SKM-1 (cell line): ENCODE data around the gene PLXNB1.
"Not testable (repeated sequence)": the region's sequence is repeated elsewhere in the genome, so short reads cannot be mapped to it uniquely, and the experiment has no call there.

Source experiments
- DNase-seq: peaks from one replicate; lab custom pipeline; 2025; ENCODE audit not compliant: unreplicated experiment; lab: John Stamatoyannopoulos, UW

PLXNB1 gene

DNA sequence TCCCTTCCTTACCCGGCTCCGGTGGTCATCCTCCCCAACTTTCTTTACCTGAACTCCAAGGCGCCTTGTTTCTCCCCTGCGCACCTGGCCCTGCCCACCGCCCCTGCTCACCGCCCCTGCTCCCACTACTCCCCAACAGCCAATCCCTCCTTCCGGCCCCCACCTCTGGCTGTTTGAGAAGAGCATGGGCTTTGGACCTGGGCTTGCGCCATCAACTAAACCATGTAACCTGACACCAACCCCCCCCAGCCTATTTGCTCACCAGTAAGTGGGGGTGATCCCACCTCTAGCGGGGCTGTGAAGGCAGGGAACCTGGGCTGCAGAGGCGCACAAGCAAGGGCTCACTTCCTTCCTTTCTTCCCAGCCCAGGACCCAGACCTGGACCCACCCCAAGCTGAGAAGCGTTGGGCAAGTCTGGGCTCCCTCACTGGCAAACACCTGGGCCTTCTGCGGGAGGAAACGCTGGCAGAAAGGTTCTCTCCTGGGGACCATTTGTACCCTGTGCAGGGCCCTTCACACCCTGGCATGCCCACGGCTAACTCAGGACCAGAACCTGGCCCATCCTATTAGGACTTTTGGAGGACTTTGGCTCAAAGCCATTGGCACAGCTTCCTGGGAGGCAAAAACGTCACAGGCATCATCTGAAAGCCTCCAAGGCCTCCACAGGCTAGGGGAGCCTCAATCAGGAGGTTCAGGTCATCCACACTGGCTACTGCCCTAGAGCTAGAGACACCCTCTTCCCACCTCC, at the start of gene PLXNB1:
PLXNB1 (minus strand) TSS at position 127 of the 748 bp plus-strand sequence. CDS start 5,475 bp downstream, outside the sequence.
- peak; percentile 35 for DNase-seq

DNA sequence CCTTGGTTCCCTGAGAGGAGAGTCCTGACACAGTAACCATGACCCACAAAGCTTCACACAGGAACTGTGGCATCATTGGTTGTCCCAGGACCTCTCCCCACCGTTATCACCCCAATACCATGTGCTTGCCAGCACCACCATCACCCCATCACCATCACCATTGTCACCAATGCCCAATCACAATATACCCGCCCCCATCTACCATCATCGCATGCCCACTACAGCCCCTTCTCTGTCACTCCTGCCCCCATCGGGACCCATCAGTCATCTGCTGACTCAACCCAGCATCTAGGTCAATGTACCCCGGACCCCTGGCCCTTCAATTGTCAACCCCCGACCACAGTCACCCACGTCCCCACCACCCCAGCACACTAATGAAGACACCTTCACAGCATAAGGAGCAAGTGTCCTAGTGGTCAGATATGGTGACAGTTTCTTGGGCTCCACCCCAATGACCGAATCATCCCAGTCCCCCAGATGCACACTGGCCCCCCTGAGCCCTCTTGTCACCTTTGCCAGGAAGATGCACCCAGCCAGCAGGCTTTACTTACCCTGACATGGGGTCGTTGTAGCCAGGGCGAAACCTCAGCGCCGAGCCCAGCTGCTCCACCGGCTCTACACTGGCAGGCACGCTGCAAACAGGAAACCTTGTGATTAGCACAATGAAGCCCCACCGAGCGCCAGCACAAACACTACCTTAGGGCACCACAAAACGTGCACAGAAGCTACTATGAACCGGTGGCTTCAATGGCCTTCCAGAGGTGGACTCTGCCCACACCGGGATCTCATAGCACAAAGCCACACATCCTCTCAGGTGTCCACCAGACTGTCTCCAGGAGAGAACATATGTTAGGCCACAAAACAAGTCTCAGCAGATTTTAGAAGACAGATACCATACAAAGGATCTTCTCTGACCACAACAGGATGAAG, 49.0 kb upstream of the PLXNB1 start:
- no peak for DNase-seq

GRCh38 chr3:48477959-48478520, 48.2 kb upstream of the PLXNB1 start:
- no peak for DNase-seq

- DNase-seq, result no peak
These were observed 46.7 kb upstream of the PLXNB1 start for GRCh38 chr3:48476426-48477053.

GRCh38 chr3:48475188-48475587, 45.3 kb upstream of the PLXNB1 start:
- no peak for DNase-seq

GRCh38 chr3:48474619-48475018, 44.7 kb upstream of the PLXNB1 start:
- DNase-seq, result no peak

- DNase-seq, result not testable (repeated sequence)
These were observed 44.1 kb upstream of the PLXNB1 start for GRCh38 chr3:48474031-48474430.

DNA sequence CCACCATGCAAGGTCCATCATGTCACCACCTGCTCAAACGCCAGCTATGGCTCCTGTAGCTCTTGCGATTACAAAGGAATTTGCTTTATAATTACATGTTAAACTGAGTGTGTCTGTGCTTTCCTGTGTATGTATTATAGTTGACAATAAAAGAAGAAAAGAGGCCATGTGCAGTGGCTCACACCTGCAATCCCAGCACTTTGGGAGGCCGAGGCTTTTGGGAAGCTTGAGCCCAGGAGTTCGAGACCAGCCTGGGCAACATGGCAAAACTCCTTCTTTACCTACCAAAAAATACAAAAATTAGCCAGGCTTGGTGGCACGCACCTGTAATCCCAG, 43.7 kb upstream of the PLXNB1 start:
- DNase-seq, result no peak

- peak; percentile 93 for DNase-seq
These were observed 43.2 kb upstream of the PLXNB1 start for GRCh38 chr3:48472923-48473616.

- DNase-seq, result no peak
These were observed 42.7 kb upstream of the PLXNB1 start for GRCh38 chr3:48472673-48472922.

GRCh38 chr3:48470286-48470685, 40.4 kb upstream of the PLXNB1 start:
- no peak for DNase-seq

DNA sequence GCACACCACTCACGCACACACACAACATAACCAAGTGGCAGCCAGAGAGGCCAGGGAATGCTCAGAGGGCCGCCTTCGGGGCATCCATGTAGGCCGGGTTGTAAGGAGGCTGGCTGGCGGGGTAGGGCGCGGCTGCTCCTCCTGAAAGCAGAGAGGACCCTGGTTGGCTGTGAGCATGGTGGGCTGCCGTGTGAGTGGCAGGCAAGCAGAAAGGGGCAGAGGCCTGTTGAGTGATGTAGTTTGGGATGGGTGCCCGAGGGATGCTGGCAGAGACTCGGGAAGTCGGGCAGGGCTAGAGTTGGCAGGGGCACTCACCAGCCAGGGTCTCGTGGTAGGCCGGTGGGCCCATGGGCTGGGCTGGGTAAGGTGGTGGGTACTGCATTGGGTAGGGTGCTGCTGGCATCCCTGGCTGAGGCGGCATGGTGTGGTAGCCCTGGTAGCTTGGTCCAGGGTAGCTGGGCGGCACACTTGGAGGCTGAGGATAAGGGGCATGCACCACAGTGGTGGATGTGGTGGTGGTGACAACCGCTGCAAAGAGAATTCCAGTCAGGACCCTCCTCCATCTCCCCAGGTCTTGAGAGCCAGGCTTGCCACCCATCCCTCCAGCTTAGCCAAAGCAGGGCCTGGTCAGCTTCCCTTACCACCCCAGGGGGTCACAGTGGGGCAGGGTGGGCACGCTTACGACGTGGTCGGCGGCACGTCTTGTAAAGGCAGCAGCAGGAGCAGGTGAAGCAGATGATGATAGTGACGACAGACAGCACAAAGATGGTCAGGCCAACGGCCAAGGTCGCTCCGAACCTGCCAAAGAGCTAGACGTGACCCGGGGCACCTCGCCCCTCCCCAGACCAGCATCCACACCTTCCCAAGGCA, 39.4 kb upstream of the PLXNB1 start:
- no peak for DNase-seq

DNA sequence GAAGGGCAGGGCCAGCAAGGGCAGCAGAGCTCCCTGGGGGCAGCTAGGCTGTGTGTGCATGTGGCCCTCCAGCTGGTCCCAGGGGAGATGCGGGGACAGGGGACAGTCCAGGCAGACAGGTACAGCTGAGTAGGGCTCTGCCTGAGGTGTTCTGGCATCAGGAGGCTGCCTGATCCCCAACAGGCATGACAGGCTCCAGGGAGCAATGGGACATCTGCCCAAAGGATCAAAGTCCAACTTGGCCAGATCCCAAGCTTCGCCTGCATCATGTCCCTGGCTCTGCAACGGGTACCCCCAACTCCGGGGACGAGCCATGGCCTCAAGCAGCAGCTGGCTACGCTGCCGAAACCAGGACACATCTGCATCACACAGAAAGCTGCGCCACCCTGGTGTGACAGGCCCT, 38.4 kb upstream of the PLXNB1 start:
- no peak for DNase-seq

- no peak for DNase-seq
These were observed 37.8 kb upstream of the PLXNB1 start for GRCh38 chr3:48467473-48468267.

DNA sequence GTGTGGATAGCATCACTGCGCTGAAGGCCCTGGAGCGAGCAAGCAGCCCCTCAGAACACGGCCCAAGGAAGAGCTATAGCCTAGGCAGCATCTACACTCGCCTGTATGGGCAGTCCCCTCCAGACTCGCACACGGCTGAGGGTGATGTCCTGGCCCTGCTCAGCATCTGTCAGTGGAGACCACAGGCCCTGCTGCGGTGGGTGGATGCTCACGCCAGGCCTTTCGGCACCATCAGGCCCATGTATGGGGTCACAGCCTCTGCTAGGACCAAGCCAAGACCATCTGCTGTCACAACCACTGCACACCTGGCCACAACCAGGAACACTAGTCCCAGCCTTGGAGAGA, 37.2 kb upstream of the PLXNB1 start:
- DNase-seq, result no peak

- DNase-seq, result no peak
These were observed 36.7 kb upstream of the PLXNB1 start for GRCh38 chr3:48466386-48467109.

DNA sequence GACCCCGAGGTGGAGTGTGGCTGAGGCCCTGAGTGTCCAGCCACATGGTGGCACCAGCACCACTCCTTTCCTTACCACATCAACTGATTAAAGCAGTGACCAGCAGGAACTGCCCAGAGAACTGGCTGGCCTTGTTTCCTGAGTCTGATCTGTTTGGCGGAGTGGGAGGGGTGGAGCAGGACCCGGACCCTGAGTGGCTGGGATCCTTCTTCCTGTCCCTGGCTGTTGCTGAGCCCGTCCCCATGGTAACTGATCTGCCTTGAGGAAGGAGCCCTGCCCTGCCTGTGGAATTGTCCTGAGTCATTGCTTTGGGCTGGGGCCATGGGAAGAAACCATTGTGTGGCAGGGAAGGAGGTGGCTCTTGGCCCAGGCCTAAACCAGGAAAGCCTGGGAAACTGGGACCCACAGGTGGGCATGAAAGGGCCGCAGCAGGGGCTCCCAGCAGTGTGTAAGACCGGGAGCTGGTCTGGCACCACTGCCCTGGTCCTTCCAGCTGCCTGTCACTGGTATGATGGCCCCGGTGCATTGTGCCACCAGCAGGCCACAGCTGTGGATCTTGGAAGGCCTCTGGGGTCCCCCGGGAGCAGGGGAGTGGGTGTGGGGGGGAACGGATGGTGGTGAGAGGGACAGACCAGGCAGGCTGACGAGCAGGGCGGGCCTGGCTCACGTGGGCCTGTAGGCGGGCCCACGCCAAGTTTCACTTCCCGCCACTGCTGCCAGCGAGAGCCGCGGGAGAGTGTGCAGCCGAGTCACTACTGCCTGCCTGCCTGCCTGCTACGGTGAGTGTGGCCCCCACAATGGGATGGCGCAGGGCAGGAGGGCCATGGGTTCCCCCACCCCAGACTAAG, 35.9 kb upstream of the PLXNB1 start:
- DNase-seq, result peak; percentile 74

DNA sequence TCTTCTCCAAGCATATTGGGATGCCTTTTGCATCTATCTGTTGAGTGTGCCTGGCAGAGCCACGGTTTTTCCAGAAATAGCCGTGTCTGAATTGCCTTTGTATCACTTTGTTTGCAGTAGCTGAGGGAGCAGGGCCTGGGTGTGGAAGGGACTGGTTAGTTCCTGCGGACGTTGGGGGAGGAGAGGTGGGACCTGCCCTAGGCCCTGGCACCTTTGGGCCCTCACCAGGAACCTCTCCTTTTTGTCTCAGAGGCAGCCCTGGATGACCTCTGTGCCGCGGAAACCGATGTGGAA, 35.3 kb upstream of the PLXNB1 start:
- no peak for DNase-seq
